ENCODE results near the gene FTH1. TPM values are rescaled to one million over a fixed set of nuclear protein-coding genes. Genes with fewer than 3 reads are reported as not detected.

Gene FTH1
- total and polyA plus RNA-seq, 8 donors, result 1,788 to 5,494 (median 2,077) TPM

DNA sequence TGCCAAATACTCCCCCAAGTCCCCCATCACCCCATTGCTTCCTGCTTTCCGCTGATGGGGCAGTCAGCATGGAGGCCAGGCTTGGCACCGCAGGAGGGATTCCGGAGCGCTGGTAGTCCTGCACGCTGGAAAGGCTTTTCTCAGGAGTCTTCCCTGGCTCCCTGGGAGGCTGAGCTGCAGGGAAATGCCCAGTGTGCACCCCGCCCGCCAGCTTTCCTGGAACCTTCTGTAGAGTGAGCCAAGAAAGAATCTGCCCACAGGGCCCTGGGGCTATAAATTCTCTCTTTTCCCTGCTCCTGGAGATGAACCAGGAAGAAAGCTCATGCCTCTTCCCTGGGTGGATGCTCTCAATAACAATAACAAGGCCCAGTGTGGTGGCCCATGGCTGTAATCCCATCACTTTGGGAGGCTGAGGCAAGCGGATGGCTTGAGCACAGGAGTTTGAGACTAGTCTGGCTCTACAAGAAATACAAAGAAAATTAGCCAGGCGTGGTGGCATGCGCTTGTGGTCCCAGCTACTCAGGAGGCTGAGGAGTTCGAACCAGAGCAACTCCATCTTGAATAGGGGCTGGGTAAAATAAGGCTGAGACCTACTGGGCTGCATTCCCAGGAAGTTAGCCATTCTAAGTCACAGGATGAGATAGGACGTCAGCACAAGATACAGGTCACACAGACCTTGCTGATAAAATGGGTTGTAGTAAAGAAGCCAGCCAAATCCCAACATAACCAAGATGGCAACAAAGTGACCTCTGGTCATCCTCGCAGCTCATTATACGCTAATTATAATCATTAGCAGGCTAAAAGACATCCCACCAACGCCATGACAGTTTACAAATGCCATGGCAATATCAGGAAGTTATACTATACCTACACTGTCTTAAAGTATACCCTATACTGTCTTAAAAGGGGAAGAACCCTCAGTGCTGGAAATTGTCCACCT is 46.4 kb upstream of the FTH1 start:
- intact Hi-C loops (cut with DNase I), result no loop called here
- Histone ChIP-seq H3K4me1 (peaks cover 0 to 8% of the 10 kb centered on the region in 2 donors), H3K36me3 (no peaks in the 10 kb centered on the region), H3K9me3 (no peaks in the 10 kb centered on the region), H3K4me3 (no peak overlapping the region), H3K27ac (no peak overlapping the region), H3K27me3 (no peaks in the 10 kb centered on the region)
- no peak for ATAC-seq
- TF ChIP-seq, protein P1, sequence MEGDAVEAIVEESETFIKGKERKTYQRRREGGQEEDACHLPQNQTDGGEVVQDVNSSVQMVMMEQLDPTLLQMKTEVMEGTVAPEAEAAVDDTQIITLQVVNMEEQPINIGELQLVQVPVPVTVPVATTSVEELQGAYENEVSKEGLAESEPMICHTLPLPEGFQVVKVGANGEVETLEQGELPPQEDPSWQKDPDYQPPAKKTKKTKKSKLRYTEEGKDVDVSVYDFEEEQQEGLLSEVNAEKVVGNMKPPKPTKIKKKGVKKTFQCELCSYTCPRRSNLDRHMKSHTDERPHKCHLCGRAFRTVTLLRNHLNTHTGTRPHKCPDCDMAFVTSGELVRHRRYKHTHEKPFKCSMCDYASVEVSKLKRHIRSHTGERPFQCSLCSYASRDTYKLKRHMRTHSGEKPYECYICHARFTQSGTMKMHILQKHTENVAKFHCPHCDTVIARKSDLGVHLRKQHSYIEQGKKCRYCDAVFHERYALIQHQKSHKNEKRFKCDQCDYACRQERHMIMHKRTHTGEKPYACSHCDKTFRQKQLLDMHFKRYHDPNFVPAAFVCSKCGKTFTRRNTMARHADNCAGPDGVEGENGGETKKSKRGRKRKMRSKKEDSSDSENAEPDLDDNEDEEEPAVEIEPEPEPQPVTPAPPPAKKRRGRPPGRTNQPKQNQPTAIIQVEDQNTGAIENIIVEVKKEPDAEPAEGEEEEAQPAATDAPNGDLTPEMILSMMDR (IDR thresholded peaks at IDR 0.05), result no peak
- no peak for DNase-seq

DNA sequence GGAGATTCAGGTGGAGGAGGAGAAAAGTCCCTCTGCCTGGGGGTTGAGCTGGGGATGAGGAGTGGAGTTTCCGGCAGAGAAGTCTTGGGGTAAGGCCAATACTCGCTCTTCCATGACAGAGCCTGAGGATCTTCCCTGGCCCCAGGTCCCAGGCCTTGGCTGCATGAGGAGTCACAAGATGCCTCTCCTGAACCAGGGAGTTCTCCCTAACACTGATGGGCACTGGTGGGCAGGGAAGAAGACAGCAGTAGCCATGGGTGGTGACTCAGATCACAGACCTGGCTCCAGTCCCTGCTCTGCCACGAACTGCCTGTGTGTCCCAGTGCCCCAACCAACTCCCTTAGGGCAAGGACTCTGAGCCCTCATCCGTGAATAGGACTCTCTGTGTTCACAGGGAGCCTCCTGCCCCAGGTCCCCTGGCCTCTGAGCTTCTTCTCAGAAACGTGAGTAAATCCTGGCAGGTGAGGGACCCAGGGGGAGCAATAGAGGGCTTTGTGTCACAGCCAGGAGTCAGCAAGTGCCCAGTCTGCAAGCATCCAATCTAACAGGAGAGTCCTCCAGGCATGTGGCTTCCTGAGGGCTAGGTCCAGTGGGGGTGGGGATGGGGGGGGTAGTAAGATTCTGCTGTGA is 45.5 kb upstream of the FTH1 start:
- H3K9me3 ChIP-seq, result no peaks in the 10 kb centered on the region
- H3K4me3 ChIP-seq, result no peak overlapping the region
- H3K36me3 ChIP-seq, result no peaks in the 10 kb centered on the region
- intact Hi-C loops (cut with DNase I), result no loop called here
- TF ChIP-seq, protein P1 (IDR thresholded peaks at IDR 0.05), result no peak
- no peak for DNase-seq
- no peak for ATAC-seq
- no peaks in the 10 kb centered on the region for H3K27me3 ChIP-seq
- no peak overlapping the region for H3K27ac ChIP-seq
- no peaks in the 10 kb centered on the region for H3K4me1 ChIP-seq

- no peaks in the 10 kb centered on the region for H3K9me3 ChIP-seq
- no peaks in the 10 kb centered on the region for H3K27me3 ChIP-seq
- H3K36me3 ChIP-seq, result no peaks in the 10 kb centered on the region
- DNase-seq (no peak), ATAC-seq (no peak)
- H3K27ac ChIP-seq, result no peak overlapping the region
- H3K4me1 ChIP-seq, result no peaks in the 10 kb centered on the region
- intact Hi-C loops (cut with DNase I), result no loop called here
- TF ChIP-seq, protein P1 (IDR thresholded peaks at IDR 0.05), result no peak
- no peak overlapping the region for H3K4me3 ChIP-seq
These were observed 45.0 kb upstream of the FTH1 start for GRCh38 chr11:62012451-62012831.

DNA sequence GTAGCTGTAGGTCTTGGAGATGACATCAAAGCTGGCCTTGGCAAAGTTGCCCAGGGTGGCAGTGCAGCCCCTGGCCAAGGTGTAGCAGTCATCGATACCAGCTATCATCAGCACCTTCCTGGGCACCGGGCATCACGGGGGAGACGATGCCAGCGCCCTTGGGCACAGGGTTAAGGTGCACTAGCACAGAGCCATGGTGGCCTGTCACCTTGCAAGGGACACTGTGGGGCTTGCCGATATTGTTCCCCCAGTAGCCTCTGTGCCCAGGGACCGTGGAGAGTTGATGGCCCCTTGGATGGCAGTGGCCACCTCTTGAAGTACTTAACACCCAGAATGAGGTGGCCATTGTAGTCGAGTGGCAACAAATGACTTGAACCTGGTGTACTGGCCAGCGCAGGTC is 44.4 kb upstream of the FTH1 start:
- Histone ChIP-seq H3K27ac (no peak overlapping the region), H3K36me3 (no peaks in the 10 kb centered on the region), H3K9me3 (no peaks in the 10 kb centered on the region), H3K4me3 (no peak overlapping the region), H3K27me3 (no peaks in the 10 kb centered on the region), H3K4me1 (no peaks in the 10 kb centered on the region)
- DNase-seq (no peak), ATAC-seq (no peak)
- intact Hi-C loops (cut with DNase I), result no loop called here
- TF ChIP-seq, protein P1 (IDR thresholded peaks at IDR 0.05), result no peak

DNA sequence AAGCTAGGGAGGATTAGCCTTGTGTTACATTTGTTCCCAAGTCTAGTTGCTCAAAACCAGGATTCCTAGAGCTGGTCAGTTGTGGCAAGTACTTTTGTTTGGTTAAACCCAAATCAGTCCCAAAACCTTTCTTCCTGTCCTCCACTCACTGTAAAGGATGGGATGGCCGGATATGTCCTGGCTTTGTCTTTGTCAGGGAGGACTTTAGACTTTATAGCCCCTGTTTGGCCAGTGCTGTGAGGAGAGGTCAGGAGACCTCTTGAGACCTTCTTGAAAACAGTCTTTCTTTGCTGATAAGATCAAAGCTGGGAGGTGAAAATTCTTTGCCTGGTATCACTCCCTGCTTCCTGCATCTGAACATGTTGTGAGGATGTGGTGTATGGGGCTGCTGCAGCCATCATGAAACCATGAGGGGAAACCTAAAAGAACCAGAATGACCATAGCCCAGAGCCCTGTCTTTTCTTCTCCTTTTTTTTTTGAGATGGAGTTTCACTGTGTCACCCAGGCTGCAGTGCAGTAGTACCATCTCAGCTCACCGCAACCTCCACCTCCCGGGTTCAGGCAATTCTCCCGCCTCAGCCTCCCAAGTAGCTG is 43.6 kb upstream of the FTH1 start:
- ATAC-seq (no peak), DNase-seq (no peak)
- no peaks in the 10 kb centered on the region for H3K4me1 ChIP-seq
- intact Hi-C loops (cut with DNase I), result no loop called here
- H3K9me3 ChIP-seq, result no peaks in the 10 kb centered on the region
- no peaks in the 10 kb centered on the region for H3K27me3 ChIP-seq
- H3K4me3 ChIP-seq, result no peak overlapping the region
- H3K27ac ChIP-seq, result no peak overlapping the region
- TF ChIP-seq, protein P1 (IDR thresholded peaks at IDR 0.05), result no peak
- no peaks in the 10 kb centered on the region for H3K36me3 ChIP-seq

All from left lung (tissue), 10 donors.